Immature natural killer cell (primary cell): ENCODE data around the gene SNX9. TPM values are rescaled to one million over a fixed set of nuclear protein-coding genes. Genes with fewer than 3 reads are reported as not detected.

Source experiments
- DNase-seq, 3 donors: peaks; one replicate each; pipeline ENCODE4 v3.0.0; 2022; ENCODE audit warnings: mixed read lengths in 1 of 3
- H3K27ac Mint-ChIP-seq, 6 donors: one replicate each; pipeline ENCODE4 v1.8.0; 2020; ENCODE audit warnings: mixed read lengths in 6 of 6, mild to moderate bottlenecking in 5 of 6, inconsistent platforms in 4 of 6, moderate library complexity in 3 of 6
- H3K27me3 Mint-ChIP-seq, 3 donors: one replicate each; pipeline ENCODE4 v1.8.0; 2020 to 2021; ENCODE audit warnings: low read depth in 3 of 3, mild to moderate bottlenecking in 3 of 3, mixed read lengths in 3 of 3, moderate library complexity in 3 of 3, inconsistent platforms in 1 of 3
- H3K36me3 Mint-ChIP-seq, 3 donors: one replicate each; pipeline ENCODE4 v1.8.0; 2020; ENCODE audit warnings: mixed read lengths in 3 of 3, inconsistent platforms in 2 of 3, mild to moderate bottlenecking in 2 of 3
- H3K4me1 Mint-ChIP-seq, 2 donors: one replicate each; pipeline ENCODE4 v1.8.0; 2020; ENCODE audit warnings: inconsistent platforms in 2 of 2, mild to moderate bottlenecking in 2 of 2, mixed read lengths in 2 of 2, moderate library complexity in 1 of 2
- H3K4me3 Mint-ChIP-seq, 5 donors: one replicate each; pipeline ENCODE4 v1.8.0; 2020; ENCODE audit warnings: mild to moderate bottlenecking in 5 of 5, mixed read lengths in 5 of 5, inconsistent platforms in 3 of 5, moderate library complexity in 3 of 5
- H3K9me3 Mint-ChIP-seq, 6 donors: one replicate each; pipeline ENCODE4 v1.8.0; 2020; ENCODE audit warnings: mild to moderate bottlenecking in 6 of 6, mixed read lengths in 6 of 6, inconsistent platforms in 4 of 6, moderate library complexity in 3 of 6
- polyA plus RNA-seq, 3 donors: library from polyadenylated mRNA; unstranded; fragments of 300-500 nt; fragmentation: Illumina TruSeq; gene quantifications; one replicate each; pipeline ENCODE4 v1.2.3, GENCODE V29; 2021

The SNX9 gene
- polyA plus RNA-seq, 3 donors from 2014 or later = 3.4 to 6.7 (median 5.5) TPM

DNA sequence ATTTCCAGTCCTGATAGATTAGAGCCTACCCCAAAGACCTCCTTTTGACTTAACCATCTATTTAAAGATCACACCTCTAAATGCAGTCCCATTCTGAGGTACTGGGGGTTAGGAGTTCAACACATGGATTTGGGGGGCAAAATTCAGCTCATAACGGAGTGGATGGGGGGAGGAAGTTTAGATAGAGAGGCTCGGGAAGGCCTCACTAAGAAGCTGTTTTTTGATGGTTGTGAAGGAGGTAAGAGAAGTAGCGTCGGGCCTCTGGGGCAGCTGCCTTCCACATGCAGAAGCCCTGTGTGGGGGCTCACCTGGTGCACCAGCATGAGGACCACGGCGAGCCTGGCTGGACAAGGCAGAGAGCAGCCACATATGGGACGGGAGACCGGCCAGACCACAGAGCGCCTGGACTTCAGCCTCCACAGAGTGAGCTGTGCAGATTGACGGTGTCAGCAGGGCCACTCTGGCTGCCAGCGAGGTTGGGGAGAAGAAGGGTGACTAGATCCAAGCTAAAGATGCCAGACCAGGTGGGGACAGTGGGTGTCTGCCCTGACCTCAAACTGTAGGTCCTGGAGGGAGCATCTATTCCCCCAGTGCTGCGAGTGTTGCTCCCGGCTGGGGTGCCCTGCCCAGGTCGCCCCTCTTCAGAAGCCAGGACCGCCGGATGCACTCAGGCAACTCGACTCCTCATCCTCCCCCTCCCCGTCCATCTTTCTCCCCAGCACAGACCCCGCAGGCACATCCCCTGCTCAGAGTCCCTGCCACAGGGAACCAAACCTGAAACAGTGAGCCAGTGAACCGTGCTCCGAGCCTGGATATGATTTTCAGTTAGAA lies 153.5 kb downstream of the SNX9 start:
- DNase-seq = no peak
- Mint-ChIP-seq H3K9me3 (no peaks in the 10 kb centered on the region), H3K36me3 (no peaks in the 10 kb centered on the region), H3K4me3 (no peak overlapping the region), H3K27me3 (peaks cover 4 to 12% (median 8%) of the 10 kb centered on the region in 3 donors), H3K27ac (no peak overlapping the region), H3K4me1 (peaks cover 6 to 13% of the 10 kb centered on the region in 2 donors)

DNA sequence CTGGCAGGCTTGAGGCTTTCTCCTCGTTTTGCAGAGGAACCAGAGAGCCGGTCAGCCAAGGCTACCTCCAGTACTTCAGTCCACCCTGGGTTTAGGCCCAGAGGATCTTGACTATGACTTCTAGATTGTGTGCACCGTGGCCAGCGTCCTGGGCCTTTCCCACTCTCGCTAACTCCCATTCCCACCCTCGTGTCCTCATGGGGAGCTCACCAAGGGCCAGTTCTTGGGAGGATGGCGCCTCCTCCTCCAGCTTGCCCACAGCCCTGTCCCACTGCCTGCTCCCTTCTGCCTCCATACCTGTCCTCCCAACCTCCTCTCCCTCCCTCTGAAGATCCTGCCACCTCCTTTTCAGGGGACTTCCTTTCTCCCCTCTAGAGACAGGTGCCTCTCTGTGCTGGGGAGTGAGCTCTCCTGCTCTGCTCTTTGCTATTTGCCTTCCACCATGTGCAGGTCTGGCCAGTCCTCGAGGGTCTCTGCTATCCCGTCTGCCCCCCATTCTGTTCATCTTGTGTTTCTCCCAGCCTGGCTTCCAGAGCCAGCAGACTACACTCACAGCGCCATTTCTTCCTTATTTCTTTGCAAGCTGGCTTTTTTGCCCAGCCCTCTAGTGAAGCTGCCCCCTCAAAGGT lies 154.2 kb downstream of the SNX9 start:
- Mint-ChIP-seq H3K4me1 (peaks cover 7 to 13% of the 10 kb centered on the region in 2 donors), H3K4me3 (no peak overlapping the region), H3K27me3 (peaks cover 4 to 12% (median 8%) of the 10 kb centered on the region in 3 donors), H3K36me3 (no peaks in the 10 kb centered on the region), H3K9me3 (no peaks in the 10 kb centered on the region), H3K27ac (peak overlapping the region in 1 of 6 donors; percentile 75)
- DNase-seq = no peak

- Mint-ChIP-seq H3K4me1 (peaks cover 16 to 22% of the 10 kb centered on the region in 2 donors), H3K4me3 (no peak overlapping the region), H3K9me3 (no peaks in the 10 kb centered on the region), H3K27me3 (peaks cover 4 to 11% (median 8%) of the 10 kb centered on the region in 3 donors), H3K27ac (no peak overlapping the region), H3K36me3 (no peaks in the 10 kb centered on the region)
- no peak for DNase-seq
These were observed 155.2 kb downstream of the SNX9 start for GRCh38 chr6:157978021-157978783.

- no peaks in the 10 kb centered on the region for H3K9me3 Mint-ChIP-seq
- peak overlapping the region in 5 of 6 donors; percentile 32 to 79 (median 76) for H3K27ac Mint-ChIP-seq
- H3K4me3 Mint-ChIP-seq = peak overlapping the region; percentile 81 to 92 (median 85)
- H3K36me3 Mint-ChIP-seq = no peaks in the 10 kb centered on the region
- H3K4me1 Mint-ChIP-seq = peaks cover 37 to 46% of the 10 kb centered on the region in 2 donors
- H3K27me3 Mint-ChIP-seq = peaks cover 4 to 8% (median 8%) of the 10 kb centered on the region in 3 donors
- DNase-seq = peak in 1 of 3 donors; percentile 23
These were observed 157.5 kb downstream of the SNX9 start for GRCh38 chr6:157980288-157981131.

DNA sequence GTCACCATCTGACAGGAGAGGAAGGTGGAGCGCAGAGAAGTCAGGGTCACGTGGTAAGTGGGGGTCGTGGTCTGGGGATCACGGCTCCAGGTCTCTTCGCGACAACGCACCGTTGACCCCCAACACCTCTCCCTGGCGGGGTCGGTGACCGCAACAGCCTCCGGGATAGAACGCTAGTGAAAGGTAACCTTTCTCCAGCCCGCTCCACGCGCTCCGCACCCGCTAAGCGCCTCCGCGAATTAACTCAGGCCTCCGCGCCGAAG lies 158.0 kb downstream of the SNX9 start:
- H3K27me3 Mint-ChIP-seq = peaks cover 4 to 8% (median 8%) of the 10 kb centered on the region in 3 donors
- peak in 1 of 3 donors; percentile 23 for DNase-seq
- peaks cover 40 to 51% of the 10 kb centered on the region in 2 donors for H3K4me1 Mint-ChIP-seq
- H3K36me3 Mint-ChIP-seq = no peaks in the 10 kb centered on the region
- H3K4me3 Mint-ChIP-seq = peak overlapping the region; percentile 81 to 92 (median 85)
- H3K27ac Mint-ChIP-seq = peak overlapping the region in 5 of 6 donors; percentile 32 to 79 (median 76)
- H3K9me3 Mint-ChIP-seq = no peaks in the 10 kb centered on the region

- Mint-ChIP-seq H3K4me1 (peaks cover 40 to 51% of the 10 kb centered on the region in 2 donors), H3K4me3 (peak within 1 kb of the TSS; percentile 87 to 92 (median 90)), H3K27me3 (peaks cover 4 to 8% (median 8%) of the 10 kb centered on the region in 3 donors), H3K9me3 (no peaks in the 10 kb centered on the region), H3K27ac (peak within 1 kb of the TSS; percentile 12 to 84 (median 80)), H3K36me3 (no peaks in the 10 kb centered on the region)
- DNase-seq = peak; percentile 72 to 77 (median 77)
These were observed 158.5 kb downstream of the SNX9 start, which contains the start of gene SYNJ2 for GRCh38 chr6:157981395-157982101. TSS of gene SYNJ2 (plus strand) at chr6:157981863. CDS start at chr6:157981962, 99 bp downstream.

GRCh38 chr6:157982102-157982562 lies 159.1 kb downstream of the SNX9 start:
- peak; percentile 23 to 28 (median 27) for DNase-seq
- Mint-ChIP-seq H3K4me1 (peaks cover 40 to 51% of the 10 kb centered on the region in 2 donors), H3K27ac (peak overlapping the region in 5 of 6 donors; percentile 12 to 84 (median 82)), H3K27me3 (peaks cover 4 to 8% (median 7%) of the 10 kb centered on the region in 3 donors), H3K36me3 (no peaks in the 10 kb centered on the region), H3K4me3 (peak overlapping the region; percentile 87 to 92 (median 90)), H3K9me3 (no peaks in the 10 kb centered on the region)

- H3K9me3 Mint-ChIP-seq = no peaks in the 10 kb centered on the region
- H3K27me3 Mint-ChIP-seq = peaks cover 4 to 7% (median 6%) of the 10 kb centered on the region in 3 donors
- H3K27ac Mint-ChIP-seq = peak overlapping the region; percentile 12 to 84 (median 79)
- H3K4me1 Mint-ChIP-seq = peaks cover 40 to 51% of the 10 kb centered on the region in 2 donors
- no peak for DNase-seq
- peak overlapping the region; percentile 87 to 92 (median 90) for H3K4me3 Mint-ChIP-seq
- H3K36me3 Mint-ChIP-seq = no peaks in the 10 kb centered on the region
These were observed 159.7 kb downstream of the SNX9 start for GRCh38 chr6:157982563-157983405.

DNA sequence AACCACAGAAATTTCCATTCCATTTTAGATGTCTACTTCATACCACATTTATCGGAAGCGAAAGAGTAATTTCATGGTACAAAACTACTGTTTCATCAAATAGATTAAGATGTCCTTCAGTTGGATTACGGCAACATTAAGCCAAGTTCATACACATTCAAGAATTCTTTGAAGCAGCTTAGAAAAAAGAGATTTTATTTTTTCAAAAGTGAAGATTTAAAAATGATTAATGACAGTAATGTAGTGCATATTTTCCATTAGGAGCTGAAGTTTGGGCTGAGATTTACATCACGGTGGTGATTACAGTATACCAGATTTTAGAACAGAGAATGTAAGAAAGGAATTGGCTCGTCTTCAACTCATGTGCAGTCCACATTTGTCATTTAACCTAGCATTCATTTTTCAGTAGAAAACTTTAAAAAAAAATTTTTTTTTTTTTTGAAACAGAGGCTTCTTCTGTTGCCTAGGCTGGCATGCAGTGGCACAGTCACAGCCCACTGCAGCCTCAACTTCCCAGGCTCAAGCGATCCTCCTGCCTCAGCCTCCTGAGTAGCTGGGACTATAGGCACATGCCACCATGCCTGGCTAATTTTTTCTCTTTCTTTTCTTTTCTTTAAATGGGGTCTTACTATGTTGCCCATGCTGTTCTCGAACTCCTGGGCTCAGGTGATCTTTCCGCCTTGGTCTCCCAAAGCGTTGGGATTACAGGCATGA lies 160.5 kb downstream of the SNX9 start:
- DNase-seq = no peak
- no peaks in the 10 kb centered on the region for H3K9me3 Mint-ChIP-seq
- peaks cover 44 to 59% of the 10 kb centered on the region in 2 donors for H3K4me1 Mint-ChIP-seq
- H3K4me3 Mint-ChIP-seq = peak overlapping the region; percentile 87 to 92 (median 90)
- no peaks in the 10 kb centered on the region for H3K36me3 Mint-ChIP-seq
- H3K27ac Mint-ChIP-seq = peak overlapping the region in 5 of 6 donors; percentile 52 to 84 (median 66)
- H3K27me3 Mint-ChIP-seq = peaks cover 4 to 7% (median 6%) of the 10 kb centered on the region in 3 donors

DNA sequence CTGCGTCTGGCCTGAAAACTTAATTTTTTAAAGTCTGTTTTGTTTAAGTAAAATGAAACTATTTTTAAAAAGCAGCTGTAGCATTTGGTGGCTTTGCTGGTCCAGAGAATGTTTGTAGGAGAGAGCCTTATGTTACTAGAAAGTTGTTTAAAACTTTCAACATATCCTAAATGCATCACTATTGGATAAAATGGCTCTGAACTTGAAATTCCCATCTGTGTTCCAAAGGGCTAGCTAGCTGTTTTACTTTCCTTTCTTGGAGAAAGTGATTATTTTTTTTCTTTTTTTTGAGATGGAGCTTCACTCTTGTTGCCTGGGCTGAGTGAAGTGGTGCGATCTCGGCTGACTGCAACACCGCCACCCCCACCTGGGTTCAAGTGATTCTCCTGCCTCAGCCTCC lies 161.1 kb downstream of the SNX9 start:
- Mint-ChIP-seq H3K27ac (peak overlapping the region in 4 of 6 donors; percentile 41 to 77 (median 66)), H3K4me3 (peak overlapping the region; percentile 71 to 83 (median 75)), H3K4me1 (peaks cover 49 to 65% of the 10 kb centered on the region in 2 donors), H3K27me3 (peaks cover 4 to 7% (median 6%) of the 10 kb centered on the region in 3 donors), H3K9me3 (no peaks in the 10 kb centered on the region), H3K36me3 (no peaks in the 10 kb centered on the region)
- DNase-seq = no peak

DNA sequence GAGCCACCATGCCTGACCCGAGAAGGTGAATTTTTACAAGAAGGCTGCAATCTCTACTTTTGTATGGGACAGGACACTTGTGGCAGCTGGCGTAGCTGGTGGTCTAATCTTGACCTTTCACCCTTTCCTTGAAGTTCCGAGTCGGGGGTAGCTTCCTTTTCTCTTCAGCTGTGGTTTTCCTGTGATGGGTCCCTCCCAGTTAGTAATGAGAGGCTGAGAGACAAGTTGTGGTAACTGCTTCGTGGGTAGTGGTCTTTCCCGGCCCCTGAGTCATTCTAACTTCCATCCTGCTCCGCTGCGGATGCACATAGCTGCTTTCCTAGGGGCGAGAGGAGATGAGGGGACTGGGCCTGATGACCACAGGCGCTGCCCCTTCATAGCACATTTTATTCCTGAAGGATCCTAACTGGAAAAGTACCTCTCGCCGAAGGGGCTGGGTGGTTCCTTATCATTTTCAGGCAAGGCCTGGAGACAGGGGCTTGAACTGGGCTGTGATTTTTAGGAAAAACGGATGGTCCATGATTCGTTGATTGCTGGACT lies 161.7 kb downstream of the SNX9 start:
- Mint-ChIP-seq H3K36me3 (no peaks in the 10 kb centered on the region), H3K9me3 (no peaks in the 10 kb centered on the region), H3K27ac (peak overlapping the region in 5 of 6 donors; percentile 41 to 77 (median 66)), H3K4me1 (peaks cover 51 to 70% of the 10 kb centered on the region in 2 donors), H3K4me3 (peak overlapping the region; percentile 71 to 83 (median 75)), H3K27me3 (peaks cover 4 to 7% (median 6%) of the 10 kb centered on the region in 3 donors)
- DNase-seq = peak; percentile 20 to 36 (median 35)
